Measurements from ENCODE around the gene IZUMO1.

DNA sequence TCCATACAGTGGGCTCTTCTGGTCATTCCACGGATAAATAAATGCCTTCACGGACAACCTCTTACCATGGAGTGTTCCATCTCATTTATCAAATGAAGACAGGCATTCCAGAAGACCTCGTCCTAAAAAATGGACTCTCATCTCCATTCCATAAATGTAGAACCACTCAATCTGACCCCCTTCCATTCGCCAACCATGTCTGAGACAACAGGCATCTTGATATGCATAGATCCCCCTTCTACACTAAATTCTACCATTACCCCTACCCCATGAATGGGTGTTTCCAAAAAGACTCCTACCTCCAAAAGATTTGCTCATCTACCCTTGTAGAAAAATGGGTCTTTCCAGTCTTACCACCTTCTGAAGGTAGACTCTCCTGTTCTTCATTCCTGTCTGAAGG lies 15.3 kb downstream of the IZUMO1 start:
- TF ChIP-seq FOS (IDR thresholded peaks at IDR 0.05; ENCODE audit: low read depth, low read length) (no peak), POLR2A (IDR thresholded peaks at IDR 0.05; ENCODE audit: low read depth, low read length) (no peak), RCOR1 (IDR thresholded peaks at IDR 0.05; ENCODE audit: insufficient replicate concordance, low read length) (no peak), MAZ (IDR thresholded peaks at IDR 0.05; ENCODE audit: borderline replicate concordance, low read depth, low read length) (no peak), RAD21 (IDR thresholded peaks at IDR 0.05; ENCODE audit: low read length) (no peak), MXI1 (IDR thresholded peaks at IDR 0.05; ENCODE audit: borderline replicate concordance, low read depth, low read length) (no peak), CEBPB (IDR thresholded peaks at IDR 0.05; ENCODE audit: low read depth, low read length) (no peak)
- TF ChIP-seq, protein P1, sequence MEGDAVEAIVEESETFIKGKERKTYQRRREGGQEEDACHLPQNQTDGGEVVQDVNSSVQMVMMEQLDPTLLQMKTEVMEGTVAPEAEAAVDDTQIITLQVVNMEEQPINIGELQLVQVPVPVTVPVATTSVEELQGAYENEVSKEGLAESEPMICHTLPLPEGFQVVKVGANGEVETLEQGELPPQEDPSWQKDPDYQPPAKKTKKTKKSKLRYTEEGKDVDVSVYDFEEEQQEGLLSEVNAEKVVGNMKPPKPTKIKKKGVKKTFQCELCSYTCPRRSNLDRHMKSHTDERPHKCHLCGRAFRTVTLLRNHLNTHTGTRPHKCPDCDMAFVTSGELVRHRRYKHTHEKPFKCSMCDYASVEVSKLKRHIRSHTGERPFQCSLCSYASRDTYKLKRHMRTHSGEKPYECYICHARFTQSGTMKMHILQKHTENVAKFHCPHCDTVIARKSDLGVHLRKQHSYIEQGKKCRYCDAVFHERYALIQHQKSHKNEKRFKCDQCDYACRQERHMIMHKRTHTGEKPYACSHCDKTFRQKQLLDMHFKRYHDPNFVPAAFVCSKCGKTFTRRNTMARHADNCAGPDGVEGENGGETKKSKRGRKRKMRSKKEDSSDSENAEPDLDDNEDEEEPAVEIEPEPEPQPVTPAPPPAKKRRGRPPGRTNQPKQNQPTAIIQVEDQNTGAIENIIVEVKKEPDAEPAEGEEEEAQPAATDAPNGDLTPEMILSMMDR (conservative IDR thresholded peaks at IDR 0.05; ENCODE audit: low read depth, low read length) = no peak
